CD14-positive monocyte (primary cell): ENCODE measurements around the gene ZNF414. TPM values are rescaled to one million over a fixed set of nuclear protein-coding genes. Genes with fewer than 3 reads are reported as not detected.

Source experiments
- DNase-seq, 3 donors: peaks; one replicate each; pipeline ENCODE4 v3.0.0-alpha.2; 2011 to 2022
- H2AFZ ChIP-seq: 2 replicates; pipeline ENCODE4 v1.6.0; 2012; ENCODE audit warnings: mild to moderate bottlenecking, low read depth, low read length, inconsistent platforms; ENCODE audit not compliant: insufficient read depth, poor library complexity, severe bottlenecking
- H3K27ac ChIP-seq, 2 donors: 1 replicate in 1 of 2; 2 replicates in 1 of 2; pipeline ENCODE4 v1.5.1; 2012 to 2013; ENCODE audit warnings: low read length in 2 of 2, control low read depth in 1 of 2, inconsistent platforms in 1 of 2, low read depth in 1 of 2, mild to moderate bottlenecking in 1 of 2
- H3K27me3 ChIP-seq, 2 donors: one replicate each; pipeline versions ENCODE4 v1.6.0 to v1.6.1; 2011 to 2013; ENCODE audit warnings: low read length in 2 of 2; ENCODE audit not compliant: control insufficient read depth in 2 of 2, insufficient read depth in 2 of 2
- H3K36me3 ChIP-seq, 2 donors: replicated peaks in 1 of 2; 1 replicate in 1 of 2; 2 replicates in 1 of 2; pipeline versions ENCODE4 v1.5.1 to v1.6.1; 2012 to 2013; ENCODE audit warnings: low read length in 2 of 2, control low read depth in 1 of 2, inconsistent platforms in 1 of 2, mild to moderate bottlenecking in 1 of 2; ENCODE audit not compliant: insufficient read depth in 2 of 2, control insufficient read depth in 1 of 2
- H3K4me1 ChIP-seq, 2 donors: 1 replicate in 1 of 2; 2 replicates in 1 of 2; pipeline versions ENCODE4 v1.5.1 to v1.6.1; 2012 to 2013; ENCODE audit warnings: low read length in 2 of 2, control low read depth in 1 of 2, inconsistent platforms in 1 of 2, mild to moderate bottlenecking in 1 of 2, moderate library complexity in 1 of 2; ENCODE audit not compliant: insufficient read depth in 2 of 2, control insufficient read depth in 1 of 2
- H3K4me2 ChIP-seq: replicated peaks from 2 replicates; pipeline ENCODE3; 2012; ENCODE audit warnings: low read length, moderate library complexity, mild to moderate bottlenecking; ENCODE audit not compliant: poor library complexity, severe bottlenecking; ENCODE audit errors: extremely low read depth
- H3K4me3 ChIP-seq, 3 experiments: fragments of 200-600 bp in 1 of 3; sonication (generic) in 1 of 3; replicated peaks in 1 of 3; 1 replicate in 2 of 3; 2 replicates in 1 of 3; pipeline ENCODE4 v1.5.1; 2011 to 2013; ENCODE audit warnings: low read length in 3 of 3, mild to moderate bottlenecking in 3 of 3, control low read depth in 2 of 3, low read depth in 2 of 3, inconsistent platforms in 1 of 3, moderate library complexity in 1 of 3
- H3K79me2 ChIP-seq: 2 replicates; pipeline ENCODE4 v1.6.0; 2012; ENCODE audit warnings: mild to moderate bottlenecking, control low read depth, inconsistent platforms, low read length, moderate library complexity; ENCODE audit not compliant: insufficient read depth
- H3K9ac ChIP-seq: 2 replicates; pipeline ENCODE4 v1.6.0; 2017; ENCODE audit warnings: low read length, mild to moderate bottlenecking; ENCODE audit not compliant: insufficient read depth, poor library complexity, severe bottlenecking
- H3K9me3 ChIP-seq, 2 donors: replicated peaks in 1 of 2; 1 replicate in 1 of 2; 2 replicates in 1 of 2; pipeline versions ENCODE4 v1.5.1 to v1.6.1; 2012 to 2013; ENCODE audit warnings: low read length in 2 of 2, control low read depth in 1 of 2; ENCODE audit not compliant: control insufficient read depth in 1 of 2, insufficient read depth in 1 of 2
- H4K20me1 ChIP-seq: 2 replicates; pipeline ENCODE4 v1.6.0; 2012; ENCODE audit warnings: mild to moderate bottlenecking, low read length, control low read depth, moderate library complexity; ENCODE audit not compliant: insufficient read depth
- H3K27ac Mint-ChIP-seq, 7 donors: one replicate each; pipeline ENCODE4 v1.8.0; 2020; ENCODE audit warnings: mild to moderate bottlenecking in 7 of 7, mixed read lengths in 7 of 7, moderate library complexity in 6 of 7, inconsistent platforms in 2 of 7
- H3K27me3 Mint-ChIP-seq, 3 donors: one replicate each; pipeline ENCODE4 v1.8.0; 2021 to 2022; ENCODE audit warnings: low read depth in 3 of 3, mild to moderate bottlenecking in 3 of 3, mixed read lengths in 3 of 3, moderate library complexity in 3 of 3, inconsistent platforms in 1 of 3
- H3K36me3 Mint-ChIP-seq, 2 donors: one replicate each; pipeline ENCODE4 v1.8.0; 2020; ENCODE audit warnings: mixed read lengths in 2 of 2, inconsistent platforms in 1 of 2, mild to moderate bottlenecking in 1 of 2
- H3K4me1 Mint-ChIP-seq: one replicate; pipeline ENCODE4 v1.8.0; 2020; ENCODE audit warnings: mild to moderate bottlenecking, mixed read lengths
- H3K4me3 Mint-ChIP-seq, 2 donors: one replicate each; pipeline ENCODE4 v1.8.0; 2020; ENCODE audit warnings: mild to moderate bottlenecking in 2 of 2, mixed read lengths in 2 of 2, moderate library complexity in 1 of 2
- H3K9me3 Mint-ChIP-seq, 7 donors: one replicate each; pipeline ENCODE4 v1.8.0; 2020 to 2022; ENCODE audit warnings: mixed read lengths in 7 of 7, mild to moderate bottlenecking in 6 of 7, moderate library complexity in 6 of 7, inconsistent platforms in 2 of 7
- WGBS: methylation state at CpG from one replicate; pipeline ENCODE4 v1.1.5; 2013; ENCODE audit warnings: missing lambda C conversion rate; ENCODE audit not compliant: insufficient coverage; 5-methylcytosine and 5-hydroxymethylcytosine counted together
- intact Hi-C, 2 donors: fragments of 100-400 bp; cut with micrococcal nuclease; formaldehyde crosslinking; loops; one replicate each; pipeline versions ENCODE4 v1.15.0 to v1.15.1; 2023
- polyA plus RNA-seq, 3 donors: library from polyadenylated mRNA; depleted of rRNA in 1 of 3; unstranded in 2 of 3; stranded (reverse) in 1 of 3; fragments of 300-500 nt in 2 of 3; fragments of >200 nt in 1 of 3; fragmentation: Illumina TruSeq in 2 of 3; gene quantifications; 1 replicate in 2 of 3; 2 replicates in 1 of 3; pipeline ENCODE4 v1.2.3, GENCODE V29; 2012 to 2021
- TF ChIP-seq, protein P1 (sequence below): fragments of 200-600 bp; IDR thresholded peaks from one replicate; pipeline ENCODE4 v1.8.0; 2022; ENCODE audit warnings: antibody characterized with exemption, mild to moderate bottlenecking

ZNF414 gene
- polyA plus RNA-seq, 3 donors, result 4.1 to 21.1 (median 4.7) TPM

DNA sequence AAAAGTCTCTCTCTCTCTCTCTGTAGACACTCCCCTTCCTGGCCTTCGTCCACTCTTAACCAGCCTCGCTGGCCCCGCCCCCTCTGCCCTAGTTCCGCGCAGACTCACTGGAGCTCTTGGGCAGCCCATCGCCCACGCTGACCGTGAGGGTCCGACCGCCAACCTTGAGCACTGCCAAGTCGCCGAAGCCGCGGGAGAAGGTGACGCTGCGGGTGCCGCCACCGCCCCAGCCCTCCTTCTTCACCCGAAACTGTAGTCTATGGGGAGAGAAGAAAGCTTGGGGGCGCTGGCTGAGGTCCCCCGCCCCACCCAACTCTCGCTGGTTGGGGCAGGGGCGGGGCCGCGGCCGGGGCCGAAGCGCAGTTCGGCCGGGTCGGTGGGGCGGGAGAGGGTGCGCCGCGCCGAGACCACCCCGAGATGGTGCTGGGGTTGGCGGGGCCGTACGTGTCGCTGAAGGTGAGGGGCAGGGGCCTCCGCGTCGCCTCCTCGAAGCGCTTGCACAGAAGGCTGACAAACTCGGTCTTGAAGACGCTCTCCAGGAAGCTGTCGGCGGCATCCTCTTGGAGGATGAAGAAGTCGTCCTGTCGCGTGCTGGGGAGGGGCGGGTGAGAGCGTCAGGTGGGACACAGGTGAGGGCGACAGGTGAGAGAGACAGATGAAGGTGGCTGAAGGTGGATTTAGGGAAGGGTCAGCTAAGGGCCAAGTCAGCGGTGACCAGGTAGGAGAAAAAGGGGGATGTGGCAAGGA lies 12.6 kb upstream of the ZNF414 start:
- peaks cover 14% of the 10 kb centered on the region for H3K4me1 Mint-ChIP-seq
- Histone ChIP-seq H3K4me3 (no peak overlapping the region), H3K79me2 (peaks cover 49% of the 10 kb centered on the region), H3K27me3 (no peaks in the 10 kb centered on the region), H3K9ac (no peak overlapping the region), H2AFZ (no peak overlapping the region), H3K4me2 (no peak overlapping the region), H3K9me3 (no peaks in the 10 kb centered on the region), H4K20me1 (peaks cover 100% of the 10 kb centered on the region), H3K4me1 (peaks cover 0 to 4% of the 10 kb centered on the region in 2 donors), H3K27ac (peak overlapping the region in 1 of 2 donors; percentile 17), H3K36me3 (peaks cover 94 to 100% of the 10 kb centered on the region in 2 donors)
- TF ChIP-seq, protein P1, sequence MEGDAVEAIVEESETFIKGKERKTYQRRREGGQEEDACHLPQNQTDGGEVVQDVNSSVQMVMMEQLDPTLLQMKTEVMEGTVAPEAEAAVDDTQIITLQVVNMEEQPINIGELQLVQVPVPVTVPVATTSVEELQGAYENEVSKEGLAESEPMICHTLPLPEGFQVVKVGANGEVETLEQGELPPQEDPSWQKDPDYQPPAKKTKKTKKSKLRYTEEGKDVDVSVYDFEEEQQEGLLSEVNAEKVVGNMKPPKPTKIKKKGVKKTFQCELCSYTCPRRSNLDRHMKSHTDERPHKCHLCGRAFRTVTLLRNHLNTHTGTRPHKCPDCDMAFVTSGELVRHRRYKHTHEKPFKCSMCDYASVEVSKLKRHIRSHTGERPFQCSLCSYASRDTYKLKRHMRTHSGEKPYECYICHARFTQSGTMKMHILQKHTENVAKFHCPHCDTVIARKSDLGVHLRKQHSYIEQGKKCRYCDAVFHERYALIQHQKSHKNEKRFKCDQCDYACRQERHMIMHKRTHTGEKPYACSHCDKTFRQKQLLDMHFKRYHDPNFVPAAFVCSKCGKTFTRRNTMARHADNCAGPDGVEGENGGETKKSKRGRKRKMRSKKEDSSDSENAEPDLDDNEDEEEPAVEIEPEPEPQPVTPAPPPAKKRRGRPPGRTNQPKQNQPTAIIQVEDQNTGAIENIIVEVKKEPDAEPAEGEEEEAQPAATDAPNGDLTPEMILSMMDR, result no peak
- H3K36me3 Mint-ChIP-seq, result peaks cover 48 to 50% of the 10 kb centered on the region in 2 donors
- intact Hi-C loops, result no loop called here
- H3K4me3 Mint-ChIP-seq, result no peak overlapping the region
- peak in 1 of 3 donors; percentile 23 for DNase-seq
- peaks cover 0 to 10% (median 0%) of the 10 kb centered on the region in 3 donors for H3K27me3 Mint-ChIP-seq
- WGBS, result 90% methylated on average over 52 of the region's 57 CpGs
- H3K27ac Mint-ChIP-seq, result peak overlapping the region in 2 of 7 donors; percentile 44 to 85
- peaks cover 0 to 6% (median 2%) of the 10 kb centered on the region in 7 donors for H3K9me3 Mint-ChIP-seq

DNA sequence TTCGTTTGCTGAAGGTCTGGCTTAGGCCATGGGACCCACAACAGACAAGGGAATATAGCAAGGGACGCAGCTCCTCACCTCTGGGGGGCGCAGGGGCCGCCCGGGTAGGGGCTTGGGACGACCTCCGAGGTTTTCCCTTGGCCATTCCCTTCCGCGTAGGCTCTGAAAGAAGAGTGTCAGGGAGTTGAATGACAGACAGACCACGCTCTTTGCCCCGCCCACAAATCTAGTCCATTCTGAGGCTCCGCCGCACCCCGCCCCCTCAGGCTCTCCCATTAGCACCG lies 11.4 kb upstream of the ZNF414 start:
- H3K9me3 ChIP-seq, result no peaks in the 10 kb centered on the region
- 94% methylated on average over 5 of the region's 15 CpGs for WGBS
- H2AFZ ChIP-seq, result no peak overlapping the region
- H3K4me2 ChIP-seq, result no peak overlapping the region
- no peak overlapping the region for H3K9ac ChIP-seq
- no peak overlapping the region for H3K4me3 ChIP-seq
- Mint-ChIP-seq H3K9me3 (peaks cover 0 to 6% (median 2%) of the 10 kb centered on the region in 7 donors), H3K27me3 (peaks cover 0 to 10% (median 0%) of the 10 kb centered on the region in 3 donors), H3K36me3 (peaks cover 38 to 50% of the 10 kb centered on the region in 2 donors), H3K4me3 (no peak overlapping the region), H3K27ac (no peak overlapping the region), H3K4me1 (peaks cover 18% of the 10 kb centered on the region)
- H3K27ac ChIP-seq, result peak overlapping the region in 1 of 2 donors; percentile 1
- intact Hi-C loops, result no loop called here
- H3K27me3 ChIP-seq, result no peaks in the 10 kb centered on the region
- H3K4me1 ChIP-seq, result peaks cover 0 to 14% of the 10 kb centered on the region in 2 donors
- peaks cover 46% of the 10 kb centered on the region for H3K79me2 ChIP-seq
- peaks cover 100% of the 10 kb centered on the region for H4K20me1 ChIP-seq
- no peak for DNase-seq
- peaks cover 92 to 100% of the 10 kb centered on the region in 2 donors for H3K36me3 ChIP-seq
- TF ChIP-seq, protein P1, result no peak
